Measurements from ENCODE around the gene SLC5A11.
"Not testable (repeated sequence)": the region's sequence is repeated elsewhere in the genome, so short reads cannot be mapped to it uniquely, and the experiment has no call there.

SLC5A11 gene

DNA sequence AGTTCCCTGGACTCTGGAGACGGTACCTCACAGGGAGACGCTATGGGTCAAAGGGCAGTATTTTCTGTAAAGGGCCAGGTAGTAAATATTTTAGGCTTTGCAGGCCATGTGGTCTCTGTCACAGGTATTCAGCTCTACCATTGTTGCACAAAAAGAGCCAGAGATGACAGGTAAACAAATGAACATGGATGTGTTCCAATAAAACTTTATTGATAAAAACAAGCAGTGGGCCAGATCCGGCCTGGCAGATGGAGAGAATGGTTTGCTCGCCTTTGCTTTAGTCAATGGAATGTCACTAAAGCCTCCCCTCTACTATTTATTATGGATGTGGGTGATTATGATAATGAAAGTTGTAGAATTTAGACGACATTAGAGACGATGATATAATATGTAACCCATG is 8.9 kb upstream of the SLC5A11 start:
- no peak for DNase-seq (ENCODE audit: low read depth)

DNA sequence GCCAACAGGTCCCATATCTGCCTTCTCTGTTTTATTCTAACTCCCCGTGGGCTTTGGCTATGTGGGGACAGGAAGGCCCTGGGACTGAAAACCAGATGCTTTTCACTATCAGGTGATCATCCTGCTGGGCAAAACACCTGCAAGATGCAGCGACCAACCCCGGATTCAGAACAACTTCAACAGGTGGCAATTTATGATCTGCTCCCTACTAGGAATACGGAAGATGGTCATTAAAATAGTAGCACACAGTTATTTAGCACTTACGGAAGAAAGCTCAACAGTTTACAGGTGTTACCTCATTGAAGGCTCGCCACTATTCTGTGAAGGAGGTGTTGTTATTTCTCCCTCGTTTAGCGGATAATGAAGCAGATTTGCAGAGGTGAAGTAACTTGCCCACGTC is 7.8 kb upstream of the SLC5A11 start:
- DNase-seq (ENCODE audit: low read depth): no peak

DNA sequence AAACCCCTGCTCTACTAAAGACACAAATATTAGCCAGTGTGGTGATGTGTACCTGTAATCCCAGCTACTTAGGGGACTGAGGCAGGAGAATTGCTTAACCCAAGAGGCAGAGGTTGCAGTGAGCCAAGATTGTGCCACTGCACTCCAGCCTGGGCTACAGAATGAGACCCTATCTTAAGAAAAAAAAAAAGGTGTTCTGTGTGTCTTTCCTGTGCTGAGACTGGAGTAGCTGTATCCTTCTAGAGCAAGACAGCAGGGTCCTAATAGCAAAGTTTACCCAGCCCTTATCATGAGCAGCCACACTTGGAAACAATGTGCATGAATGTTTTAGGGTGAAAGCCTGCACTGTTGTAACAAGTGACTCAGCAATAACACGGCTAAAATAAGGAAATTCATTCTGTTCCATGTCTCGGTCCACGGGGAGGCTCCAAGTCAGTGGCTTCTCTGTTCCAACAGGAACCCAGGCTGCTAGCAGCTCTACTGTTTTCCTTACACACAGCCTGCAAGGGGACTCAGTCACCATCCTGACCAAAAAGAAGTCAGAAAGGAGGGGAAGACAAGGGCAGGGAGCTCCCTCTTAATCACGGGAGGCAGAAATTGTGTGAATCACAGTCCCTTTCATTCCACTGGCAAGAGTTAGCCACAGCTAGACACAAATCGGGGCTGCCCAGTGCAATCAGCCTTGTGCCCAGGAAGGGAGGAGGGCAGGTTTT is 7.1 kb upstream of the SLC5A11 start:
- peak; percentile 84 for DNase-seq (ENCODE audit: low read depth)

DNA sequence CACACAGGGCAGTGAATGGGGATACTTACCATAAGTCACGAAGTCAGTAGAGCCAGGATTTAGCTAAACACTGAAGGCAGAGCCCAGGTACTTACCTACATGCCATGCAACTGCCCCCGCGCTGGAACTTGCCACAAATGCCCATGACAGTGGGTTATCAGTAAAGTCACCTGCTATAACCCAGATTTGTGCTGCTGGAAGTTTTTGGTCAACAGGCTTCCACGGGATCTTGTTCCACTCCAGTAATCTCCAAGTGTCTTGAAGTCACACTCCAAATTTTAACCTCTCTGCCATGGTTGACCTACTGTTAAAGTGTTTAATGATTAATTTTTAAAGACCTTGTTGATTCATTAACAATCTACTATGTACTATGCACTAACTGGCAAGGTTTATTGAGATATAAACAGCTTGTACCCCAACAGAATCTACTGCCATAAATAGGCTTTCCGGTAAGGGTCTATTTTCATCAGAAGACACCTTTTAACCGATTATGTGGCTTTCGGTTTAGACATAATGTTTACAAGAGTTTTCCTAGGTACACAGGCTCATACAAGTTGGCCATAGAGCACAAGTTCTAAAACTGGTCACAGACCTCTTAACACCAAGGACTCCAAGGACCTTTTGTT is 6.3 kb upstream of the SLC5A11 start:
- DNase-seq (ENCODE audit: low read depth): no peak

DNA sequence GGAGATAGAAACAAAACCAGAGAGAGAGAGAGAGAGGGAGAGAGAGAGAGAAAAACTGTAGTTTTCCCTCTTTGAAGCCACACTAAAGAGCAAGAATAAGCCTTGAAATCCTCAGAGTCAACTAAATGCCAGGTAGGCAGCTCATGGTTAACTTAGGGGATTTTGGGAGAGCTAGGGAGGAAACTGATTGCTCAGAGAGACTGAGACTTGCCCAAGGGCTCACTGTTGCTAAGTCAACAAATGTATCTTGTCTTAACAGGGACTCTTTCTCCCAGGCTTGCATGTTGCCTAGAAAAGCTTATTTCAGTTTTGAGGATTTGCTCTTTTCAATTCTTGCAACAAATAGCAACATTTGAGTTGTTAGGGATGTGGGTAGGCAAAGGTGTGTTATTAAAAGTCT is 4.5 kb upstream of the SLC5A11 start:
- no peak for DNase-seq (ENCODE audit: low read depth)

DNA sequence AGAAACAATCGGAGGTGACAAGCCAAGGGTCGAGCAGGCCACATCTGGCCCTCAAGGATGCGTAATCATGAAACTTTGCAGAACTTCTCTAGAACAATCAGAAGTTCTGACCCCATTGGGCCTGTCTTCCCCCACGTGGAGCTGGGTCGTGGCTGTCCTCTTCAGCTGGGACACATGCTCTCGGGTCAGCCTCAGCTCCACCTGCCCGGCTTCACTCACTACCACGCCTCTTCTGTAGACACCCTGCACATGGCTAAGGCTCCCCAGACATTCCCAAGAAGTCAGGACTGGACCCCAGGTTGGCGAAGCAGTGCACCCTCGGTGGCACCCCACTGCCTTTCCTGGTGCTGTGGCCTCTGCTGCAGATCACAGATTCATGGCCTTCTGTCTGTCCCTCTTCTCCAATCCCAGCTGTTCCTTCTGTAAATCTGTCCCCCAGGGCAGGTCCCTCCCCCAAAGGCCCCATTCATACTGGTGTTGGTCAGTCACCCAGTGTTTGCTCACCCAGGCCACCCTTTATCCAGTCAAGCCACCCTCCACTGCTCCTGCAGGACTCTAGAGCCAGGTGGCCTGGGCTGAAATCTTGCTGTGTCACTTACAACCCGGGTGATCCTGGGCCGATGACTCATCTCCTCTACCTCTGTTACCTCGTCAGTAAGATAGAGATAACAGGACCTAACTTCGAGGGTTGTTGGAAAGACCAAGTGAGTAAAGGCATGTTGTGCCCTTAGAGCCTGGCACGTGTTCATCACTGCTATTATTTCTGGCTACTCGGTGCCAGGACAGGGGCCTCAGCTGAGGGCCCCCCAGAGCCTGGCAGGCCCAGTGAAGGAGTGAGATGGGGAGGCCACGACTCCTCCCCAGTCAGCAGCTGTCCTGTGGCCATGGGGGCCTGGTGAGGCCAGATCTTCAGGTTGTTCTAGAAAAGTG is 1.4 kb upstream of the SLC5A11 start:
- DNase-seq (ENCODE audit: low read depth): peak; percentile 29

DNA sequence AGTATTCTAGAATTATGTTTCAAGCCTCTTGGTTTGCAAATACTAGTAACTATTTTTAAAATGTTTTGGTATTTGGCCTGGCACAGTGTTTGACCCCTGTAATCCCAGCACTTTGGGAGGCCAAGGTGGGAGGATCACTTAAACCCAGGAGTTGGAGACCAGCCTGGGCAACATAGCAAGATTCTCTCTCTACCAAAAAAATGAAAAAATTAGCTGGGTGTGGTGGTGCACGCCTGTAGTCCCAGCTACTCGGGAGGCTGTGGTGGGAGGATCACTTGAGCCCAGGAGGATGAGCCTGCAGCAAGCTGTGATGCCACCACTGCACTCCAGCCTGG is 765 bp upstream of the SLC5A11 start:
- not testable (repeated sequence) for DNase-seq (ENCODE audit: low read depth)

DNA sequence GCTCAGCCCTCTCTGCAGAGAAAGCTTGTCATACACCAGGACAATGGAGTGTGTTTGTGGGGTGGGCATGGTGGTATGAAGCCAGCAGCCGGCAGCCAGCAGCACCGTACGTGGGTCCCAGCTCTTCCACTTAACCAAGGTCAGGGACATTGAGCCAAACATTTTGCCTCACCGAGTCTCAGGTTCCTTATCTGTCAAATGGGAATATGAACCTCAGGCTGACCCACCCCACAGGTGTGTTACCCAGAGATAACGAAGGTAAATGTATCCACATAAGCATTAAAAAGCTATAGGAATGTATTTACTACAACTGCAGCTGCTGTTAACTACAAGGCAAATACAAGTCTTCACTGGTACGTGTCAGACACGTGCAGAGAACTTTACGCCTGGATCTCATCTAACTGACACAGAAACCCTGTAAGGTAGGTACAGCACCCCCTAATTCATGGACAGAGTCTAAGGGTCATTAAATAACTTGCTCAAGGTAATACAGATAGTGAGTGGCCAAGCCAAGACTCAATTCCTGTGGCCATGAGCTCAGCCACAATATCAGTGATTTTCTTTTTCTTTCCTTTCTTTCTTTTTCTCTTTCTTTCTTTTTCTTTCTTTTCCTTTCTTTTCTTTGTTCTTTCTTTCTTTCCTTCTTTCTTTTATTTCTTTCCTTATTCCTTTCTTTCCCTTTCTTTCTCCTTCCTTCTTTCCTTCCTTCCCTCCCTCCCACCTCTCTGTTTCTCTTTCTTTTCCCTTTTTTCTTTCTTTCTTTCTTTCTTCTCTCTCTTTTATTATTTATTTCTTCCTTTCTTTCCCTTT is 990 bp downstream of the SLC5A11 start:
- no peak for DNase-seq (ENCODE audit: low read depth)

DNA sequence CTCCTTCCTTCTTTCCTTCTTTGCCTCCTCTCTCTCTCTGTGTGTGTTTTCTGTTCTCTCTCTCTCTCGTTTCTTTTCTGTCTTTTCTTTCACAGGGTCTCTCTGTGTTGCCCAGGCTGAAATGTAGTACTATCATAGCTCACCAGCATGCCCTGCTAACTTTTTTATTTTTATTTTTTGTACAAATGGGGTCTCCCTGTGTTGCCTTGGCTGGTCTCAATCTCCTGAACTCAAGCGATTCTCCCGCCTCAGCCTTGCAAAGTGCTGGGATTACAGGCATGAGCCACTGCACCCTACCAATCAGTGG is 1.5 kb downstream of the SLC5A11 start:
- DNase-seq (ENCODE audit: low read depth): no peak

DNA sequence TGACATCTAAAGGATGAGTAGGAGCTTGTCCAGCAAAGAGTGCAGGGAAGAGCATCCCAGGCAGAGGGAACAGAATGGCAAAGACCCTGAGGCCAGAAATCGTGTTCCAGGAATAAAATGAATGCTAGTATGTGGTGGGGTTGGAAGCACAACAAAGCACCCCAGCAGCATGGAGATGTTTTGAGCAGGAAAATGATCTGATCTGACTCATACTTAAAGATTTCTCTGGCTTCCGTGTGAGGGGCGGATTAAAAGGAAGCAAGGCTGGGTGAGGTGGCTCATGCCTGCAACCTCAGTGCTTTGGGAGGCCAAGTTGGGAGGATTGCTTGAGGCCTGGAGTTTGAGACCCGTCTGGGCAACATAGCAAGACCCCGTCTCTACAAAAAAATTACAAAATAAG is 2.3 kb downstream of the SLC5A11 start:
- peak; percentile 75 for DNase-seq (ENCODE audit: low read depth)

DNA sequence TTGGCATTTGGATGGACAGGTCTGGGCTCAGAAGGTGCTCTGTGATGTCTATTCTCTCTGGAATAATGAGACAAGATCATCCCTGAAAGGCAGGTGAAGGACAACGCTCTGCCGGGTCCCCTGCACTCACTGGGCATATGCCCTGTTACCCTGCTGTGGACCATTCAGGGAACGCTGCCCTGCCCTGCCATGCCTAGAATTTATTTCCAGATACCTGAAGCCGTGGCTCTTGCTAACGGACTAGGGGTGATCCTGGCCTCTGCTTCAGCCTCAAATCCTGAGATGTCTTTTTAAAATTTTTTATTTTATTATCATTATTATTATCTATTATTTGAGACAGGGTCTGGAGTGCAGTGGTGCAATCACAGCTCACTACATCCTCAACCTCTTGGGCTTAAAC is 3.9 kb downstream of the SLC5A11 start:
- DNase-seq (ENCODE audit: low read depth): no peak

DNA sequence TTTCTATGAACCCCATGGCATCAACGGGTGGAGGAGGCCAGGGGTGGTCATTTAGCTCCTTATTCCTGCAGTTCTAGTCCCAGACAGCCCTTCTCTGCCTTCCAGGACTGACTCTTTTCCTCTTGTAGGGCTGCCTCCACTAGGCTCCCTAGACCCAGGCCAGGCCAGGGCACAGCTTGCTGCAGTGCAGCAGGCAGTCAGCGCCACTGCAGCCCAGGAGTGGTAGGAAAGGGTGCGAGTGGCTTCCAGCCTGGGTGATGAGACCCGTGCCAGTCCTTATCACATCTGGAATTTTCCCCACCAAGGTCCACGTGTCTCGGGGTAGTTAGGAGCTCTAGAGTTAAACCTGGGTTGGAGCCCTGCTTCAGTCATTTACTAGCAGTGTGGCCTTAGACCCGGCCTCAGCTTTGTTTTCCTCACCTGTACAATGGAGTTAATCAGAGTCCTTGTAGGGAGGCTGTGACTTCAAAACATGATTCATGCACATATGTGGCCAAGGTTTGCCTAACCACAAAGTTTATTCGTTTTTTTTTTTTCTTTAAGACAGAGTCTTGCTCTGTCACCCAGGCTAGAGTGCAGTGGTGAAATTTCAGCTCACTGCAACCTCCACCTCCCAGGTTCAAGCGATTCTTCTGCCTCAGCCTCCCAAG is 4.7 kb downstream of the SLC5A11 start:
- peak; percentile 81 for DNase-seq (ENCODE audit: low read depth)

DNA sequence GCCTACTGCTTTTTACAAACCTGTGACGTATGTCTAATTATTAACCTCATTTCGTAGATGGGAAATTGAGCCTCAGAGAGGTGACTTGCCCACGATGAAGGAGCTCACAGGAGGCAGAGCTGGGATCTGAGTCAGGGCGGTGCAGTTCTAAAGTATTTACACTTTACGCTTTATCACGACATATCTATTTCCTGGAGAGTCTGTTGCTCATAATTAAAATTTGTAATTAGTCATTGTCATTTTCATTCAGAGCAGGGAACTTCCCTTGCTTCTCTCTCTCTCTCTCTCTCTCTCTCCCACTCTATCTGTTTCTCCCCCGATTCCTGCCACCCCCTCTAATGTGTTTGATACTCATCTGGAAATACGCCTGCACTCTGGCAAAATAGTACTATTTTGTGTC is 5.9 kb downstream of the SLC5A11 start:
- peak; percentile 82 for DNase-seq (ENCODE audit: low read depth)

DNA sequence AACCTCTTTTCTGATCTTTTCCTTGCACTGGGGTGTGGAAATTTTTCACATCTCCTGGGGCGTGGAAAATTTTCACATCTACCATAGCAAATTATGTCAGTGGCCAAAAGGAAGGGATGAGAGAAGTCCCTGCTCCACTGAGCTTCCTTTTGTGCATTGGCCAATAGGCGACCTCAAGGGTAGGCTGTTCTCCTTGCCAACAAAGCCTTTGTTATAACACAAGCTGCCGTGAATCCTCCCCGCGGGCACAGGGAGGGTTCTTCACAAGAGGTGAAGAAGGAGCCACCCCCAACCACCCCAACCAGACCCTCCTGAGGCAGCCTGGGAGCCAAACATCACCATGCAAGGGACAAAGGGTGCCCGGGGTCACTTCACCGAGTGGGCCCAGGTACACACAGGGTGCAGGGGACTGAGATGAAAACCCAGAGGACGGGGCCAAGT is 6.5 kb downstream of the SLC5A11 start:
- DNase-seq (ENCODE audit: low read depth): peak; percentile 66

DNA sequence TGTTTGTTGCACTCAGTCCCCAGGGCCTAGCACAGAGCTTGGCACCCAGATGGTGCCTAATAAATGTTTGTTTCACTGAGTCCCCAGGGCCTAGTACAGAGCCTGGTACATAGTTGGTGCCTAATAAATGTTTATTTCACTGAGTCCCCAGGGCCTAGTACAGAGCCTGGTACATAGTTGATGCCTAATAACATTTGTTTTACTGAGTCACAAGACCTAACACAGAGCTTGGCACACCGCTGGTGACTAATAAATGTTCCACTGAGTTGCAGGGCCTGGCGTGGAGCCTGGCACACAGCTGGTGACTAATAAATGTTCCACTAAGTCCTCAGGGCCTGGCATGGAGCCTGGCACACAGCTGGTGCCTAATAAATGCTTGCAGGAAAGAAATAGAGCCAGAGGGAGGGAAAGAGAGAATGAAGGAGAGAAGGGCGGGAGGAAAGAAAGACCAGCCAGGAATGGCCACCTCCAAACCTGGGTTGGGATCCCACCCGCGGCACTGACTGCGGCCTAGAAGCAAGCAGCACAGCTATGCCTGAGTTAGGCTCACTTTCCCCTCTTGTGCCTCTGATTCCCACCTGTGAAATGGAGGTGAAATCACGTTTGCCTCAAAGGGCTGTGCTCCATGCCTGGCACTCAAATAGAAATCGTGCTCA is 7.5 kb downstream of the SLC5A11 start:
- peak; percentile 42 for DNase-seq (ENCODE audit: low read depth)

DNA sequence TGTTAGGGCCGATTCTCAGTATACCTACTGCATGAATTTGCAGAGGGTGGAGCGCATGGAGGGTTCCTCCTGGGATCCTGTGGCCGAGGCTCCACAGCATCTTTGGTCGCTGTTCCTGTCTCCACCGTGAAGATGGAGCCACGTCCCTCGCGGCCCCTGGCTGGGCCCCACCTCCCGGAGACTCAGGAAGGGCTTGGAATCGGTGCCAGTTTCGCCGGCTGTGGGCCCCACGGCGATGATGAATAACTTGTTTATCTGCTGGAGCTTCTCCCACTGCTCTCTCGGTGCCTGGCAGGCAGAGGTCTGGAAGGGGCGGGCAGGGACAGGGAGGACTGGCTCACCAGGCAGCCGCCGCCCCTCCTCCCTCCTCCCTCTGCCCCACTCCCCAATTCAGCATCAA is 8.1 kb downstream of the SLC5A11 start:
- DNase-seq (ENCODE audit: low read depth): peak; percentile 96

DNA sequence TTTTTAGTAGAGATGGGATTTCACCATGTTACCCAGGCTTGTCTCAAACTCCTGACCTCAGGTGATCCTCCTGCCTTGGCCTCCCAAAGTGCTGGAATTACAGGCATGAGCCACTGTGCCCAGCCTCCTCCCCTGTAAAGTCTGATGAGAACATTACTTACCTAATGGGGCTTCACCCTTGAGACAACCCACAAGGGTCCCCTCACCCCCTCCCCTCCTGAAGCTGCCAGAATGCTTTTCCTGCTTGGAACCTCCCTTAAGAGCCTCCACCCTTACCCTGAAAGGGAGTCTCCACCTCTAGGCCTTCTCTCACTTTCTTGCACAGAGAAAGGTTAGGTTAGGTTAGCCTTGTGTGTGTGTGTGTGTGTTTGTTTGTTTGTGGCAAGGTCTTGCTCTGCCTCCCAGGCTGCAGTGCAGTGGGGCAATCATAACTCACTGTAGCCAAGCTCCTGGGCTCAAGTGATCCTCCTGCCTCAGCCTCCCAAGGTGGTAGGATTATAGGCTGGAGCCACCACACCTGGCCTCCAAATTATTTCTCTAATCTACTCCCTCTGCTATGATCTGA is 8.9 kb downstream of the SLC5A11 start:
- peak; percentile 62 for DNase-seq (ENCODE audit: low read depth)

DNA sequence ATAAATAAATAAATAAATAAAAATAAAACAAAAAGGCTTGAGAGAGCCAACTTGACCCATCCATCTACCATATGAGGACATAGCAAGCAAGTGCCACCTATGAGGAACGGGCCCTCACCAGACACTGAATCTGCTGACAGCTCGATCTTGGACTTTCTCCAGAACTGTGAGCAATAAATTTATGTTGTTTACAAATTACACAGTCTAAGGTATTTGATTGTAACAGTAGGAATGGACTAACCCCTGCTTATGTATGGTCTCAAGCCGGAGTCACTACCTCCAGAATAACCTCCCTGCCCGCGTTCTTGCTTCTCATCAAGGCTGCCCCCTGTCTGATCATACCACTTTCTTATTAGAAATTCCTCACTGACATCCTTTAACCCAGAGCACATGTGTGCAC is 9.9 kb downstream of the SLC5A11 start:
- DNase-seq (ENCODE audit: low read depth): peak; percentile 88

DNA sequence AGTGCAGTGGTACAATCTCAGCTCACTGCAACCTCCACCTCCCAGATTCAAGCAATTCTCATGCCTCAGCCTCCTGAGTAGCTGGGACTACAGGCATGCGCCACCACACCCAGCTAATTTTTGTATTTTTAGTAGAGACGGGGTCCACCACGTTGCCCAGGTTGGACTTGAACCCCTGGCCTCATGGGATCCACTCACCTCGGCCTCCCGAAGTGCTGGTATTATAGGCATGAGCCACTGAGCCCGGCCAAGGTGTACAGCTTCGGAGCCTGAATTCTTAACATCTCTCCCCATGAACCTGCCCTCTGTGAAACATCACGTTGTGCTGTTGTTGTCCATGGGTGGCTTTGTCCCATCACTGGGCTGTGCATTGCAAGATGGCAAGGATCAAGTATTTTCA is 11.1 kb downstream of the SLC5A11 start:
- not testable (repeated sequence) for DNase-seq (ENCODE audit: low read depth)

DNA sequence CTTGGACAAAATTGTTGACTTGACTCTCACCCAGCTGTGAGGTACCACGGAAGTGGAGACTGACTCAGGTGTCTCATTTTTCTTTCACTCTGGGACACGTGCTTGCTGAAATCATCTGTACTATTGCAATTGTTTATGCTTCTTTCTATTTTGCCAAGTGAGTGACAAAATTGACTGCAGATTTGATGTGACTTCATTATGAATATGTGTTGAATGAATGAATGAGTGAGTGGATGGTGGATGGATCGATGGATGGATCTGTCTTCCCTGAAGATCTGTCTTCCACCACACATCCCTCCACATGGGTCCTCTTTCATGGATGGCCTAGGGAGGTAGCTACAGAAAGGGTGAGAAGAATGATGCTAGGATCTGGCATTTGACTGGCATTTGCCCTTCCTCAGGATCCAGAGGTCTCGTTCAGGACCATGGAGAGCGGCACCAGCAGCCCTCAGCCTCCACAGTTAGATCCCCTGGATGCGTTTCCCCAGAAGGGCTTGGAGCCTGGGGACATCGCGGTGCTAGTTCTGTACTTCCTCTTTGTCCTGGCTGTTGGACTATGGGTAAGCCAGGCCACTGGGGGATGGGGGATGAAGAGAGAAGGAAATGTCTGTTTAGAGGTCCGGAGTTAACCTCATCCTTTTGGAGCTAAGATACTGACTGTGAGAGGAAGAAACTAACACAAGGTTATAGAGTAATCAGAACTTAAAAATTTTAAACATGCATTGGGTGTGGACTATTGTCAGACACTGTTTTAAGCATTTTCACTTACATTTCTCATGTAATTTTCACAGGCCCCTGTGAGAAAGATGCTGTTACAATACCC is 12.7 kb downstream of the SLC5A11 start:
- peak; percentile 63 for DNase-seq (ENCODE audit: low read depth)
